AG04450 (cell line): ENCODE measurements around the gene SLC27A3. TPM values are rescaled to one million over a fixed set of nuclear protein-coding genes. Genes with fewer than 3 reads are reported as not detected.

ENCODE experiments used
- CTCF ChIA-PET: fragments of 300-600, 350-600 bp; formaldehyde crosslinking; extraction: SDS; loops from one replicate; lab custom pipeline; 2022; ENCODE audit warnings: antibody characterized with exemption, inconsistent platforms; lab: Charles Lee
- POLR2A ChIA-PET: fragments of 350-600 bp; formaldehyde crosslinking; extraction: SDS; loops from one replicate; lab custom pipeline; 2021; ENCODE audit warnings: antibody characterized with exemption, inconsistent platforms; lab: Yijun Ruan, JAX
- DNase-seq: peaks from one replicate; pipeline ENCODE4 v3.0.0-alpha.2; 2011; ENCODE audit warnings: low read depth, low spot score
- H3K27ac ChIP-seq: one replicate; pipeline ENCODE4 v1.5.1; 2012; ENCODE audit warnings: low read depth, low read length, control low read depth
- H3K27me3 ChIP-seq: one replicate; pipeline ENCODE4 v1.6.0; 2012; ENCODE audit warnings: low read length; ENCODE audit not compliant: control insufficient read depth, insufficient read depth
- H3K4me3 ChIP-seq: 2 replicates; pipeline ENCODE4 v1.5.1; 2011; ENCODE audit warnings: mild to moderate bottlenecking, low read depth, low read length, control low read depth
- H3K9me3 ChIP-seq: 2 replicates; pipeline ENCODE4 v1.5.1; 2012; ENCODE audit warnings: low read length; ENCODE audit not compliant: control insufficient read depth, insufficient read depth
- polyA plus RNA-seq: library from polyadenylated mRNA; depleted of rRNA; stranded (reverse); fragments of >200 nt; gene quantifications from 2 replicates; pipeline ENCODE4 v1.2.3, GENCODE V29; 2011
- TF ChIP-seq, protein P1 (sequence below): IDR thresholded peaks from 2 replicates; pipeline ENCODE4 v1.5.1; 2011; ENCODE audit warnings: low read depth, low read length, control low read depth, inconsistent platforms

Gene SLC27A3
- polyA plus RNA-seq, 1 experiment: 9.9 TPM

DNA sequence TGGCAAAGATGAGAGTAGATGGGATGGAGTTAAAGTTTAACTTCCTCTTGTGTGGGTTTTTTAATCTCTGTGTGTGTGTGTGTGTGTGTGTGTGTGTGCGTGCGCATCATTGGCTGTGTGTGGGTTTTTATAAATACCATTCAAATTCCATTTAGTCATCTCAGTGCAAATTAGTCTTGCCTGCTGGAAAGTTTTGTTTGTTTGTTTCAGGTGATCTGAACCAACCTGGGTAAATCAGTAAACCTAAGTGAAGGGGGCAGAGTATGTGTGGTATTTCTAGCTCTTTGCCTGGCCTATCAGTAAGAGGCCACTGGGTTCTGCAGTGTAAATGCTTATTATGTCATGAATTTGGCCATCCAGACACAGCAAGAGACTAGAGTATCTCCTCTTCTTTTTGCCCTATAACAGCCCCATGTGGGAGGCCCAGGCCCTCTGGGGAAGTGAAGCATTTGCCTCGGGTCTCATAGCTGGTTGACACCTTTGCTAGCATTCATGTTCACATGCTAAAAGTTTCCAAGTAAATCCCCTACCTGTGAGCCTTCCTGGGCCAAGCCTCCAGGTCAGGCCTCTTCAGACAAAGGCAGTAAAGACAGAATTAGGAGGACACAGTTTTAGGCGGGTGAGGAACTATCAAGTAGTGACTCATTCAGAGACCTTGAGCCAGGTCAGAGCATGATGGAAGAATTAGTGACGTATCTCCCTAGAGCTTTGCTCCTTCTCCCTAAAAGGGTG is 32.6 kb upstream of the SLC27A3 start:
- no peaks in the 10 kb centered on the region for H3K9me3 ChIP-seq
- DNase-seq: no peak
- ChIA-PET CTCF (interaction anchor here (1.2 to 1.6 kb wide), 2 partner anchors 9 to 65 kb away, joined by 3 to 7 read pairs; no protein-coding TSS in a partner anchor), POLR2A (no interaction called here)
- no peak overlapping the region for H3K27ac ChIP-seq
- H3K27me3 ChIP-seq: no peaks in the 10 kb centered on the region
- no peak overlapping the region for H3K4me3 ChIP-seq
- TF ChIP-seq, protein P1, sequence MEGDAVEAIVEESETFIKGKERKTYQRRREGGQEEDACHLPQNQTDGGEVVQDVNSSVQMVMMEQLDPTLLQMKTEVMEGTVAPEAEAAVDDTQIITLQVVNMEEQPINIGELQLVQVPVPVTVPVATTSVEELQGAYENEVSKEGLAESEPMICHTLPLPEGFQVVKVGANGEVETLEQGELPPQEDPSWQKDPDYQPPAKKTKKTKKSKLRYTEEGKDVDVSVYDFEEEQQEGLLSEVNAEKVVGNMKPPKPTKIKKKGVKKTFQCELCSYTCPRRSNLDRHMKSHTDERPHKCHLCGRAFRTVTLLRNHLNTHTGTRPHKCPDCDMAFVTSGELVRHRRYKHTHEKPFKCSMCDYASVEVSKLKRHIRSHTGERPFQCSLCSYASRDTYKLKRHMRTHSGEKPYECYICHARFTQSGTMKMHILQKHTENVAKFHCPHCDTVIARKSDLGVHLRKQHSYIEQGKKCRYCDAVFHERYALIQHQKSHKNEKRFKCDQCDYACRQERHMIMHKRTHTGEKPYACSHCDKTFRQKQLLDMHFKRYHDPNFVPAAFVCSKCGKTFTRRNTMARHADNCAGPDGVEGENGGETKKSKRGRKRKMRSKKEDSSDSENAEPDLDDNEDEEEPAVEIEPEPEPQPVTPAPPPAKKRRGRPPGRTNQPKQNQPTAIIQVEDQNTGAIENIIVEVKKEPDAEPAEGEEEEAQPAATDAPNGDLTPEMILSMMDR: no peak

- TF ChIP-seq, protein P1: no peak
- Histone ChIP-seq H3K27me3 (no peaks in the 10 kb centered on the region), H3K27ac (no peak overlapping the region), H3K4me3 (no peak overlapping the region), H3K9me3 (no peaks in the 10 kb centered on the region)
- no peak for DNase-seq
- POLR2A ChIA-PET: no interaction called here
- CTCF ChIA-PET: interaction anchor here (0.7 kb wide), 1 partner anchor 243 kb away, joined by 3 read pairs; no protein-coding TSS in a partner anchor
Observed at GRCh38 chr1:153745417-153745816, 29.8 kb upstream of the SLC27A3 start.

- TF ChIP-seq, protein P1: no peak
- ChIA-PET CTCF (interaction anchor here (0.7 to 1.1 kb wide), 2 partner anchors 68 to 243 kb away, joined by 3 to 8 read pairs; partner anchors contain the start of gene NPR1), POLR2A (no interaction called here)
- no peak overlapping the region for H3K27ac ChIP-seq
- DNase-seq: no peak
- H3K9me3 ChIP-seq: no peaks in the 10 kb centered on the region
- no peaks in the 10 kb centered on the region for H3K27me3 ChIP-seq
- H3K4me3 ChIP-seq: no peak overlapping the region
Observed at GRCh38 chr1:153746174-153746573, 29.0 kb upstream of the SLC27A3 start.

GRCh38 chr1:153748903-153749302 is 26.3 kb upstream of the SLC27A3 start:
- POLR2A ChIA-PET: no interaction called here
- Histone ChIP-seq H3K27me3 (no peaks in the 10 kb centered on the region), H3K9me3 (no peaks in the 10 kb centered on the region), H3K27ac (no peak overlapping the region), H3K4me3 (no peak overlapping the region)
- TF ChIP-seq, protein P1: no peak
- no peak for DNase-seq
- CTCF ChIA-PET: interaction anchor here (1.0 to 5.6 kb wide), 12 partner anchors 8 to 397 kb away, joined by 3 to 50 read pairs (median 5); partner anchors contain the start of genes NPR1 and RAB13

DNA sequence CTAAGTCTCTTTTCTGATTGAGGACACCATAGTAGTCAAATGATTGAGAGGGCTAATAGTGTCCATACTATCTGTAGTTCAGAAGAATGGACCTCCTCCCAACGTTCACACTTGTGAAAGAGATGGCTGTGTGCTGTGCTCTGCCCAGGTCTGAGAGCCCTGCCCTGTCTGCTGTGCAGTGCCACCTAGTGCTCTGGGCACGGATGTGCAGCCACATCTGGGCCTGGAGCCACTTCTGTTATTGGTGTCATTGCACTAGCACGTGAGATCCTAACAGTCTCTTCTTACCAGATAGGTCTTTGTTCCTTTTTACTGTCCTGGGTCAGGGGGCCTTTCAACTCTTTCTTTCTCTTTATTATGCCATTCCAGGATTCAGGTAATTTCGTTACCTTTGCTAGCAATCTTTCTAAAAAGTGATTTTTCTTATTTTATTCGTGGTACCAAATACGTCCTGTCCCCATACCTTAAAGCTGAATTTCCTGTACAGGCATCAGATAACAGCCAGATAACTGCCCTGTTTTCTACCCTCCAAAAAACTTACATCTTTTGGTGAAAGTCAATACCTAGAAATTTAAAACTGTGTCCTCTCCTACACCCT is 25.7 kb upstream of the SLC27A3 start:
- Histone ChIP-seq H3K27me3 (no peaks in the 10 kb centered on the region), H3K9me3 (no peaks in the 10 kb centered on the region), H3K27ac (no peak overlapping the region), H3K4me3 (no peak overlapping the region)
- ChIA-PET CTCF (interaction anchor here (0.6 to 5.6 kb wide), 19 partner anchors 8 to 397 kb away, joined by 3 to 50 read pairs (median 4); partner anchors contain the start of genes NPR1 and RAB13), POLR2A (no interaction called here)
- peak; percentile 67 for DNase-seq
- TF ChIP-seq, protein P1: peak; percentile 96
